WERI-Rb-1 (cell line): ENCODE measurements around the gene TLR7.

Experiments
- DNase-seq: peaks from one replicate; pipeline ENCODE4 v3.0.0-alpha.2; 2020
- H3K27ac ChIP-seq: fragments of 250-450 bp; sonication (Bioruptor Pico); 2 replicates; pipeline ENCODE4 v1.5.1; 2020; ENCODE audit warnings: mild to moderate bottlenecking, moderate library complexity
- H3K27me3 ChIP-seq: fragments of 250-450 bp; sonication (Bioruptor Pico); 2 replicates; pipeline ENCODE4 v1.5.1; 2021; ENCODE audit warnings: mild to moderate bottlenecking, low read depth, moderate library complexity; ENCODE audit not compliant: insufficient read depth, severe bottlenecking
- H3K36me3 ChIP-seq: fragments of 250-450 bp; sonication (Bioruptor Pico); 2 replicates; pipeline ENCODE4 v1.5.1; 2020; ENCODE audit warnings: mild to moderate bottlenecking, moderate library complexity
- H3K4me3 ChIP-seq: 2 replicates; pipeline ENCODE4 v1.5.1; 2011; ENCODE audit warnings: low read depth, mild to moderate bottlenecking, control low read depth, low read length
- H3K9me3 ChIP-seq: fragments of 250-450 bp; sonication (Bioruptor Pico); 2 replicates; pipeline ENCODE4 v1.5.1; 2021; ENCODE audit warnings: mild to moderate bottlenecking, moderate library complexity; ENCODE audit not compliant: severe bottlenecking
- CTCF ChIP-seq: IDR thresholded peaks from 2 replicates; pipeline ENCODE4 v1.5.1; 2011; ENCODE audit warnings: low read depth, mild to moderate bottlenecking, control low read depth, inconsistent platforms, low read length

Gene TLR7

DNA sequence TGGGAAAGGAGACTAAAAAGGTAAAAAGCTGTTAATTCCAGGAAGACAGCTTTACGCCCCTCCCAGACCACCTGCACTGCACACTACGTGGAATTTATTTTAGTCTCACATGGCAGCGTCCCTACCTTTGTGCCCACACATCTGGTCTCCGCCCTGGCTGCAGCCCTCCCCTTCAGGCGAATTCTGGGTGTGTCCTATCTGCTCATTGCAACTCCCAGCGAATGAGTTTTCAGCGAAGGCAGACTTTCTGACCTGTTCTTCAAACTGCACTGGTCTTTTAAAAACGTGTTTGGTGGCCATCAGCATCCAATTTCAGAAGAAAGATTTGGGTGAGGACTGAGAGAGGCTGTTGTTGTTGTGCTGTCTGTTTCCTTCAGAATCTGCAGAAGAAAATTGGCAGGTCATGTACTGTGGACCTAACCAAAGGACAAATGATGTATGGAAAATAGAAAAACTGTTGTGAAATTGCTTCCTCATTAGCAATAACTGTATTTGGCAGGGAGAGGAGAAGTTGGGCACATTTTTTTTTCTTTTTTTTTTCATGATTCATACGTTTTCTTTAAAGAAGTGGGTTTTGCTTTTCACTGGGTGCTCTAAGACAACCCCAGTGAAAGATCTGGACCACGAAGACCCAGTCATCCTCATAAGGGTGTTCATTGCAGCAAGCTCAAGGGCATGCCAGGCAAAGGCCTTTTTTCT is 43.7 kb downstream of the TLR7 start:
- Histone ChIP-seq H3K27me3 (peaks cover 86% of the 10 kb centered on the region), H3K36me3 (no peaks in the 10 kb centered on the region), H3K9me3 (peaks cover 4% of the 10 kb centered on the region), H3K4me3 (no peak overlapping the region), H3K27ac (no peak overlapping the region)
- no peak for DNase-seq
- no peak for TF ChIP-seq CTCF

- no peak for DNase-seq
- TF ChIP-seq CTCF = no peak
- Histone ChIP-seq H3K4me3 (no peak overlapping the region), H3K27me3 (peaks cover 86% of the 10 kb centered on the region), H3K9me3 (peaks cover 4% of the 10 kb centered on the region), H3K36me3 (no peaks in the 10 kb centered on the region), H3K27ac (no peak overlapping the region)
Measured at GRCh38 chrX:12911122-12911470, 44.2 kb downstream of the TLR7 start.

GRCh38 chrX:12912791-12913482 is 46.1 kb downstream of the TLR7 start:
- Histone ChIP-seq H3K27ac (no peak overlapping the region), H3K36me3 (no peaks in the 10 kb centered on the region), H3K4me3 (no peak overlapping the region), H3K27me3 (peaks cover 87% of the 10 kb centered on the region), H3K9me3 (peaks cover 4% of the 10 kb centered on the region)
- TF ChIP-seq CTCF = no peak
- DNase-seq = no peak

DNA sequence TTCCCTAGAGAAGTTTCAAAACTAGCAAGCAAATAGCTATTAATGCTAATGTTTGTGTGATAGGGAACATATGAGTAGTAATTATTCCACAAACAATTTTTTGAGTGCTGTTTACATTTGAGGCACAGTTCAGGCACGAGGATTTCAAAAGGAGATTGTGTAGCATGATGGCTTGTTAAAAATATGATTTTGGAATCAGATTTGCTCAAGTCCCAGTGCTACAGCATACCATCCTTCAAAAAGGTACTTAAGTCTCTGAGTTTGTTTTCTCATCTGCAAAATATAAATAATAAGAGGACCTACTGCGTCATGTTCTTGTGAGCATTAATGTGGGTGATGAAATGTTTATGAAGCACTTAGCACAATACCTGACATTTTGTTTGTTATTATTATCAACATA is 50.9 kb downstream of the TLR7 start:
- no peak for DNase-seq
- no peak overlapping the region for H3K27ac ChIP-seq
- no peak for TF ChIP-seq CTCF

DNA sequence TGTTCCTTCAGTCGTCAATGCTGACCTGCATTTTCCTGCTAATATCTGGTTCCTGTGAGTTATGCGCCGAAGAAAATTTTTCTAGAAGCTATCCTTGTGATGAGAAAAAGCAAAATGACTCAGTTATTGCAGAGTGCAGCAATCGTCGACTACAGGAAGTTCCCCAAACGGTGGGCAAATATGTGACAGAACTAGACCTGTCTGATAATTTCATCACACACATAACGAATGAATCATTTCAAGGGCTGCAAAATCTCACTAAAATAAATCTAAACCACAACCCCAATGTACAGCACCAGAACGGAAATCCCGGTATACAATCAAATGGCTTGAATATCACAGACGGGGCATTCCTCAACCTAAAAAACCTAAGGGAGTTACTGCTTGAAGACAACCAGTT is 52.2 kb downstream of the TLR7 start:
- peaks cover 98% of the 10 kb centered on the region for H3K27me3 ChIP-seq
- H3K27ac ChIP-seq = no peak overlapping the region
- H3K36me3 ChIP-seq = no peaks in the 10 kb centered on the region
- no peak for DNase-seq
- no peaks in the 10 kb centered on the region for H3K9me3 ChIP-seq
- no peak overlapping the region for H3K4me3 ChIP-seq
- no peak for TF ChIP-seq CTCF

More for the DNA sequence above, 50.9 kb downstream of the TLR7 start:
- Histone ChIP-seq H3K36me3 (no peaks in the 10 kb centered on the region), H3K9me3 (no peaks in the 10 kb centered on the region), H3K4me3 (no peak overlapping the region), H3K27me3 (peaks cover 99% of the 10 kb centered on the region)
